Esophagus squamous epithelium (tissue), 4 donors: Measurements from ENCODE around the gene COL28A1.

ENCODE experiments used
- POLR2A ChIP-seq, 4 donors: fragments of 450-650 bp; IDR thresholded peaks; one replicate each; pipeline ENCODE4 v1.6.1; 2017; ENCODE audit warnings: antibody characterized with exemption in 4 of 4, mild to moderate bottlenecking in 4 of 4, moderate library complexity in 3 of 4
- TF ChIP-seq, protein P1 (sequence below), 6 experiments: fragments of 450-650 bp in 4 of 6; fragments of 200-600 bp in 2 of 6; sonication (generic) in 2 of 6; IDR thresholded peaks; one replicate each; pipeline ENCODE4 v1.5.1; 2016 to 2019; ENCODE audit warnings: antibody characterized with exemption in 6 of 6, mild to moderate bottlenecking in 4 of 6, moderate library complexity in 4 of 6

DNA sequence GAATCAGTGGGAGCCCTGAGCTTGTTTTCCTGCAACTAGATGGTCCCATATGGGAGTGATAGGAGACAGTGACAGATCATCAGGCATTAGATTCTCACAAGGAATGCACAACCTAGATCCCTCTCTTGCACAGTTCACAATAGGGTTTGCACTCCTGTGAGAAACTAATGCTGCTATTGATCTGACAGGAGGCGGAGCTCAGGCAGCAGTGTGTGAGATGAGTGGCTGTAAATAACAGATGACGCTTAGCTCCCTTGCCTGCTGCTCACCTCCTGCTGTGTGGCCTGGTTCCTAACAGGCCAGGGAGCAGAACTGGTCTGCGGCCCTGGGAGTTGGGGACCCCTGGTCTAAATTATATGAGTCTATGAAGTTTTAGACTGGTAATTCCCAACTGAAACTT is 34.9 kb upstream of the COL28A1 start:
- TF ChIP-seq, protein P1, sequence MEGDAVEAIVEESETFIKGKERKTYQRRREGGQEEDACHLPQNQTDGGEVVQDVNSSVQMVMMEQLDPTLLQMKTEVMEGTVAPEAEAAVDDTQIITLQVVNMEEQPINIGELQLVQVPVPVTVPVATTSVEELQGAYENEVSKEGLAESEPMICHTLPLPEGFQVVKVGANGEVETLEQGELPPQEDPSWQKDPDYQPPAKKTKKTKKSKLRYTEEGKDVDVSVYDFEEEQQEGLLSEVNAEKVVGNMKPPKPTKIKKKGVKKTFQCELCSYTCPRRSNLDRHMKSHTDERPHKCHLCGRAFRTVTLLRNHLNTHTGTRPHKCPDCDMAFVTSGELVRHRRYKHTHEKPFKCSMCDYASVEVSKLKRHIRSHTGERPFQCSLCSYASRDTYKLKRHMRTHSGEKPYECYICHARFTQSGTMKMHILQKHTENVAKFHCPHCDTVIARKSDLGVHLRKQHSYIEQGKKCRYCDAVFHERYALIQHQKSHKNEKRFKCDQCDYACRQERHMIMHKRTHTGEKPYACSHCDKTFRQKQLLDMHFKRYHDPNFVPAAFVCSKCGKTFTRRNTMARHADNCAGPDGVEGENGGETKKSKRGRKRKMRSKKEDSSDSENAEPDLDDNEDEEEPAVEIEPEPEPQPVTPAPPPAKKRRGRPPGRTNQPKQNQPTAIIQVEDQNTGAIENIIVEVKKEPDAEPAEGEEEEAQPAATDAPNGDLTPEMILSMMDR (IDR thresholded peaks at IDR 0.05): no peak
- no peak for TF ChIP-seq POLR2A (IDR thresholded peaks at IDR 0.05)
